B cell (primary cell): ENCODE data around the gene RCBTB1.

Source experiments
- CTCF ChIP-seq: fragments of 200-600 bp; IDR thresholded peaks from one replicate; pipeline ENCODE4 v1.8.0; 2022; ENCODE audit warnings: antibody characterized with exemption, mild to moderate bottlenecking
- EZH2 ChIP-seq: IDR thresholded peaks from 2 replicates; pipeline ENCODE4 v1.6.1; 2012; ENCODE audit warnings: borderline replicate concordance, low read depth, mild to moderate bottlenecking, moderate library complexity, low read length; ENCODE audit not compliant: insufficient read depth, poor library complexity, severe bottlenecking

GRCh38 chr13:49532593-49532992 is 52.8 kb downstream of the RCBTB1 start:
- TF ChIP-seq CTCF (no peak), EZH2 (no peak)
